Urothelium cell line (cell line): ENCODE results near the gene MCTS1.
"Not testable (repeated sequence)": the region's sequence is repeated elsewhere in the genome, so short reads cannot be mapped to it uniquely, and the experiment has no call there.

ENCODE experiments used
- DNase-seq: peaks from one replicate; pipeline ENCODE4 v3.0.0; 2011; ENCODE audit warnings: low spot score, mixed read lengths
- FAIRE-seq: peaks from 2 replicates; lab custom pipeline; 2011; peaks lifted over from hg19 to GRCh38; lab: Jason Lieb, UNC

Gene MCTS1

DNA sequence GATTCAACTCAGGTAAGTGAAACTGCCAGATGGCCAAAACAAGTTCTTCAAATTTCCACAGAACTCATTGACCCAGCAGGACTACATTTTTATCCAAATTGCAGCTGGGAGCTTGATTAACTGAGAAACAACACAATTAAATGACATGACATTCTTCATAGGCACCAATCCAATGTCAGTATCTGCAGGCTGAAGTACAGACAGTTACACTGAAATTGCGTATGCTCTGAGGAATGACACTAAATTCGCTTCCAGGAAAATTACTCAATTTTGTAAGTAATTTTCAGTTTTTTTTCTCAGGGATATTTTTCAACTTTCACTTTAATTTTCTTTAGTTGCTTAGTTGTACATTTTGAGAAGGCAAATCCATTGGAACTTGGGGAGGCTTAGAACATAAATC is 21.5 kb downstream of the MCTS1 start:
- DNase-seq (no peak), FAIRE-seq (no peak)

DNA sequence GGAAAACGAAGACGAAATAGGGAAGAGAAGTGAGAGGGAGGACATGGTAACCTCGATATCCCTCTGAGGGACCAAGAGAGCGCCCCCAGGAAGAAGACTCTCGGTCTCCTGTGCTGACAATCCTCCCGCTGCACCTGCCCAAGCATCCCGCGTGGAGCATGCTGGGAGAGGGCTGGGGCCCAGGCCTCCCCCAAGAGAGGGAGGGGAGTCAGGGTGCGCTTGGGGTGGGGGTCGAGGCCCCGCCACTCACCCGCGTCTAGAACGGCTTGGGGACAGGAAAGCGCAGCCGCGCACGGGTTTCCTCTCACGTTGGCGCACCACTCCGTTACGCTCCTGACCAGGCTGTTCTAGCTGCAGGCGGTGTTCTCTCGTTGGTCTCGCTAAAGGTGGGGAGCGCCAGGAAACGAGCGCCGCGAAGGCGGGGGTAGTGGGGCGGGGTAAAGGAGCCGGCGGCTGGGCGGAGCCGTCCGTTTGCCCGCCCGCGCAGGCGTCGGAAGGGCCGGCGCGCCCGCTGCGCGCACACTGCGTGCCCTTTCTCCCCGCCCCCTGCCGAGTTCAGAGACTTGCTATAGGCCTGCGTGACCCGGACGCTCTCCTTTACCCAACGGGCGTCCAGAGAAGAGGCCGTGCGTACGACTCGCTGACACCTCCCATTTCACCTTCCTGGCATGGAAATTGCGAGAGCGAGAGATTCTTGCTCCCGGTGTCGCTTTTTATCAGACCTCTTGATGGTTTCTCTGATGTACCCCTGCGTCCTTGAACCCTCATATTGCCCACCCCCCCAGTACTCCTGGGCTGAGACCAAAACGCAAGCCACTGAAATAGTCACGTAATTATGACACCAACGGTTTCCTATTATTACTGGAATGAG is 26.0 kb downstream of the MCTS1 start, which contains the start of gene C1GALT1C1:
TSS of gene C1GALT1C1 (minus strand) at position 388 of the 871 bp plus-strand sequence. CDS start 2,888 bp downstream, outside the sequence.
- FAIRE-seq: no peak

DNA sequence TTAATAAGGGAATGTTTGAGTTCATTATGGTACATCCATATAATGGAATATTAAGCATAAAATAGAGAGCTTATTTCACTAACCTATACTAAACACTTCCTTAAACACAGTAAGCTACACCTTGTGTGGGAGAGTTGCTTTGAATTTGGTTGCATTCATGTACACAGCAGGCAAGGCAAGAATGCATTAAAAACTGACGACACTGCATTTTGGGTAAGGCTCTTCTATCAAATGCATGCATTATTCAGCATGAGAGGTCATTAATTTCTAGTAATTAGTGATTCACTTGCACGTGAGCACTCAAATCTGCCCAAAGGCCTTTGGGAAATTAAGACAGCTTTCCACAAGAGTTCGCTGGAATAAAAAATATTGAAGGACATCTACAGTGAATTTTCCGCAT is 34.7 kb downstream of the MCTS1 start:
- no peak for FAIRE-seq
- no peak for DNase-seq

More for the DNA sequence above, 26.0 kb downstream of the MCTS1 start, which contains the start of gene C1GALT1C1:
- peak; percentile 73 for DNase-seq

DNA sequence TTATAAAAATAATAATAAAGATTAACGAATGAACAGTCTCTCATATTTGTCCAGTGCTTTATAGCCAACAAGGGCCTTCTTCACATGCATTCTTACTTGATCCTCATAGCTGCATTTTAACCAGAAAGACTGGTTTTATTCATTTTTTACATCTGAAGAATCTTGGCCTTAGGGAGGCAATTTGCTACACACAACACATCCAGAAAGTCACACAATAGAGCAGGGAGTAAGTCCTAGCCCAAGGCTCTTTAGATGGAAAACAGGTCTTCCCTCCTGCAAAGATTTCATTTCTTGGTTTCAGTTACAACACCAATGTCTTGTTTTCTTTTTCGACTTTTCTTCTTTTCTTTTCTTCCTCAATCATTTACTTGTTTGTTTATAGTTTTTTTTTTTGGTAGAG is 39.0 kb downstream of the MCTS1 start:
- DNase-seq (no peak), FAIRE-seq (no peak)

DNA sequence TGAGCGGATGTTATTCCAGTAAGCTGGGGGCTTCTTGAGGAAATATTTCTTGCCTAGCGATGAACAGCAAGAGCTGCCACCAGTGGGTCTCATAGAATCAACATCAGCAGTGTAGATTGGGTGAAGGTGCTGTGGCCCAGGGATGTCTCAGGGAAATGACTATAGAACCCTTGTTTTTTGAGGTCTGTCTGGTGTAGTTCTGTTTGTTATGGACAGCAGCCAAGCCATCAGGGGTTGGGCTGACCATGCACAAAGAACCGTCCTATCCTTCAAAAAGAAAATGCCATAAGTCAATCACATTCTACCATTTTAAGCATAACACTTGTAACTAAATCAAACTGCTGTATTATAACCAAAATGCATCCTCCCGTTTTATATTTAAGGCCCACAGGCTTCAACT is 43.2 kb downstream of the MCTS1 start:
- FAIRE-seq: no peak
- DNase-seq: no peak

DNA sequence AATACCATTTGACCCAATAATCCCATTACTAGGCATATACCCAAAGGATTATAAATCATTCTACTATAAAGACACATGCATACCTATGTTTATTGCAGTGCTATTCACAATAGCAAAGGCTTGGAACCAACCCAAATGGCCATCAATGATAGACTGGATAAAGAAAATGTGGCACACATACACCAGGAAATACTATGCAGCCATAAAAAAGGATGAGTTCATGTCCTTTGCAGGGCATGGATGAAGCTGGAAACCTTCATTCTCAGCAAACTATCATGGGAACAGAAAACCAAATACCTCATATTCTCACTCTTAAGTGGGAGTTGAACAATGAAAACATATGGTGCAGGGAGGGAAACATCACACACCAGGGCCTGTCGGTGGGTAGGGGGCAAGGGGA is 48.4 kb downstream of the MCTS1 start:
- DNase-seq, FAIRE-seq: not testable (repeated sequence)

DNA sequence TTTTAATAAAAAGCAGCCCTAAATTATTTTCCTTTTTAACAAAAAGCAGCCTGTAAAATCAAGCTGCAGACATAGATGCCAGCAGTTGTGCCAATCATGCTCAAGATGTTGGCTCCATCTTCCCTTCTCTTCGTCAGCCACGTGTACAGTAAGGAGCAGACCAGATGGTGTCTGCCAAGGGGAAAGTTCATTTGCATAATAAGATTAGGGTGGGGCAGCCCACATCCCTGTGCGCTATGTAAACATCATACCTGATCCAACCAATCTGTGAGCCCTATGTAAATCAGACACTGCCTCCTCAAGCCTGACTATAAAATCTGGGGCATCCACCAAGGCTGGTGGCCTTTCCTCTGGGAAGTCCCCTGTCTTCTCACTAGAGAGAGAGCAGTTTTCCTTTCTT is 49.1 kb downstream of the MCTS1 start:
- no peak for FAIRE-seq
- DNase-seq: no peak

DNA sequence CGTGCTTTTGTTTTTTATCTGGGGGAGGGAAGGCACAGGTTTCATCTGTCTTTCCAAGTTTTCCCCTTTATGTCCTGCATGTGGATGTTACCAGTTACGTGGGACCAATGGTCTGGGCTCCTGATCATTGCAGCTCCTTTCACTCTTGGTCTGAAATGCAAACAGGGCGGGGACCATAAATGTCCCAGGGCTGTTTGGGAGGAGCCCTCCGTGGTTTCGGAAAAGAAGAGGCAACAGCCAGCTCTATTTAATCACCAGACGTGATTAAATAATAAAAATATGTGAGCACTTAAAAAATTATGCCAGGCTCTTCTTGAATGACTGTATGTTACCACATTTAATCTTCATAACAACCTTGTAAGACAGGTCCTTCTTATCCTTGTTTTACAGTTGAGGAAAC is 56.7 kb downstream of the MCTS1 start:
- DNase-seq (no peak), FAIRE-seq (no peak)
